ENCODE data around the gene MAD1L1.

The MAD1L1 gene

DNA sequence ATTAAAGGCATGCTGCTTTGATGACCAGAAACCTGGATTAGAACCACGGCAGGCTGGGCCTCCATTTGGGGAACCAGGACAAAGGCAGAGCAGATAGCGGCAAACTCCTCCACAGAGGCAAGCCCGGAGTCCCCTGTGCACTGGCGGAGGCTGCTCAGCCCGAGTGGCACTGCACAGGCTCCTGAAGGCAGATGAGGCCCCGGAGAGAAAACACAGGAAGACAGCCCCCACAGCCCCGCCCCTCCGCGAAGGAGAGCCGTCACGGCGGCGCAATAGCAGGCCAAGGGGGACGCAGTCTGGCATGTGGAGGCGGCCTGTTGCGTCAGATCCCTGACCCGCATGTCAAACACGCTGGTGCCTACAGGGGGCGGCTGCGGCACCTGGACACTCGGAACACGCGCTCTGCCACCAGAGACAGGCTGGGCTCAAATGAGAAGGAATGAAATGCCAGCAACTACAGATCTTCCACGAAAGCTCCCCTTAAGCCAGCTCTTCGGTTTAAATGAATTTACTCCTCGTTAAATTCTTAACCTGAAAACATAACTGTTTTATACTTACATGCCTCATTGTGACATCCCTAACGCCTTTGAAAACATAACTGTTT is 128.5 kb downstream of the MAD1L1 start:
- H3K4me2 ChIP-seq (ENCODE audit: insufficient read depth, low read length): no peak overlapping the region
- no peaks in the 10 kb centered on the region for H3K9me3 ChIP-seq (ENCODE audit: insufficient read depth, low read length, severe bottlenecking)
- no peak overlapping the region for H3K27ac ChIP-seq (ENCODE audit: low read length)
- TF ChIP-seq EZH2 (IDR thresholded peaks at IDR 0.05; ENCODE audit: borderline replicate concordance, low read depth, low read length, severe bottlenecking): no peak
- TF ChIP-seq, protein P1, sequence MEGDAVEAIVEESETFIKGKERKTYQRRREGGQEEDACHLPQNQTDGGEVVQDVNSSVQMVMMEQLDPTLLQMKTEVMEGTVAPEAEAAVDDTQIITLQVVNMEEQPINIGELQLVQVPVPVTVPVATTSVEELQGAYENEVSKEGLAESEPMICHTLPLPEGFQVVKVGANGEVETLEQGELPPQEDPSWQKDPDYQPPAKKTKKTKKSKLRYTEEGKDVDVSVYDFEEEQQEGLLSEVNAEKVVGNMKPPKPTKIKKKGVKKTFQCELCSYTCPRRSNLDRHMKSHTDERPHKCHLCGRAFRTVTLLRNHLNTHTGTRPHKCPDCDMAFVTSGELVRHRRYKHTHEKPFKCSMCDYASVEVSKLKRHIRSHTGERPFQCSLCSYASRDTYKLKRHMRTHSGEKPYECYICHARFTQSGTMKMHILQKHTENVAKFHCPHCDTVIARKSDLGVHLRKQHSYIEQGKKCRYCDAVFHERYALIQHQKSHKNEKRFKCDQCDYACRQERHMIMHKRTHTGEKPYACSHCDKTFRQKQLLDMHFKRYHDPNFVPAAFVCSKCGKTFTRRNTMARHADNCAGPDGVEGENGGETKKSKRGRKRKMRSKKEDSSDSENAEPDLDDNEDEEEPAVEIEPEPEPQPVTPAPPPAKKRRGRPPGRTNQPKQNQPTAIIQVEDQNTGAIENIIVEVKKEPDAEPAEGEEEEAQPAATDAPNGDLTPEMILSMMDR (IDR thresholded peaks at IDR 0.05; ENCODE audit: borderline replicate concordance, extremely low read depth, low read length, poor library complexity, severe bottlenecking): peak; percentile 43
- peaks cover 19% of the 10 kb centered on the region for H3K36me3 ChIP-seq (ENCODE audit: insufficient read depth, low read length)
- no peak for ATAC-seq (ENCODE audit: insufficient read depth, low read depth)
- H3K4me1 ChIP-seq (ENCODE audit: insufficient read depth, low read length): peaks cover 8% of the 10 kb centered on the region
- no peak overlapping the region for H3K9ac ChIP-seq (ENCODE audit: low read depth, low read length)
- peaks cover 4% of the 10 kb centered on the region; the same call in 1 of the 2 replicates for H3K79me2 ChIP-seq (ENCODE audit: insufficient read depth, low read length)
- no peak overlapping the region for H3K4me3 ChIP-seq (ENCODE audit: low read depth in 1 of 2, low read length in 2 of 2)
- DNase-seq: peak; percentile 16
- H4K20me1 ChIP-seq (ENCODE audit: insufficient read depth, low read length): peaks cover 34% of the 10 kb centered on the region
- H3K27me3 ChIP-seq (ENCODE audit: insufficient read depth, low read length, poor library complexity): no peaks in the 10 kb centered on the region
- H2AFZ ChIP-seq (ENCODE audit: low read depth, low read length): no peak overlapping the region

DNA sequence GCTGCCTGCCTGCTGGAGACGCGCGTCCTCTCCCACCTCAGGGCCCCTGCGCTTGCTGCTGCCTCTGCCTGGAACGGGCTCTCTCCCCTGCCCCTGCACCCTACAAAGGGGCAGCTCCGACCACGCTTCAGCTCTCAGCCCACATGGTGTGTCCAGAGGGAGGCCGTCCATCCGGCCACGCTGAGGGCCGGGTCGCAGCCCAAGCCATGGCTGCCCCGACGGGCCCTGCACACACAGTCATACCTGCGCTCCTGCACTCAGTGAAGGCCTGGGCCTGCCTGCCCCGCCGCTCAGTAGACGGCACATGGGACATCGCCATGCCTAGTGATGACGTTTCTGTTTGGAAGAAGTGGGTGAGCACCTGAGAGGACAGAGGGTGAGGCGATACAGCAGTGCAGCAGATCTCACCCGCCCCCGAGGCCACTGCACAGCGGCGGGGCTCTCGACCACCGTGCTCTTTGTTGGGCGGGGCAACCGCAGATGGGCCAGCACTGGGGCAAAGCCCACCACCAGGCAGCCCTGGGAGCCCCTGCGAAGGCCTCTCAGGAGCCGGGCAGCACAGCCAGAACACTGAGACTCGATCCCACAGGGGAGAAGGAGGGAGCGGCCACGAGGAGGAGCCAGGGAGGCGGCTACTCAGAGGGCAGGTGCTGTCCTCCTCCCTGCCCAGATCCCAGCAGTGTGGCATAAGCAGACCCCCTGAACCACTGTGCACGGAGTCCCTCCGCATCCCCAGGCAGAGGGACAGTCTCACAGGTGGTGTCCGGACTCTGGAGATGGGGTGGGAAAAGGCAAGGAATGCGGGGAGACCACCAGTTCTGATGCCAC is 129.5 kb downstream of the MAD1L1 start:
- TF ChIP-seq, protein P1 (IDR thresholded peaks at IDR 0.05; ENCODE audit: borderline replicate concordance, extremely low read depth, low read length, poor library complexity, severe bottlenecking): no peak
- no peak for TF ChIP-seq EZH2 (IDR thresholded peaks at IDR 0.05; ENCODE audit: borderline replicate concordance, low read depth, low read length, severe bottlenecking)
- Histone ChIP-seq H3K4me1 (ENCODE audit: insufficient read depth, low read length) (peaks cover 8% of the 10 kb centered on the region), H4K20me1 (ENCODE audit: insufficient read depth, low read length) (peaks cover 32% of the 10 kb centered on the region), H3K27ac (ENCODE audit: low read length) (peak overlapping the region; percentile 27; the same call in 1 of the 2 replicates), H3K4me2 (ENCODE audit: insufficient read depth, low read length) (no peak overlapping the region), H3K27me3 (ENCODE audit: insufficient read depth, low read length, poor library complexity) (no peaks in the 10 kb centered on the region), H3K79me2 (ENCODE audit: insufficient read depth, low read length) (peaks cover 4% of the 10 kb centered on the region), H3K4me3 (ENCODE audit: low read depth in 1 of 2, low read length in 2 of 2) (no peak overlapping the region), H2AFZ (ENCODE audit: low read depth, low read length) (no peak overlapping the region), H3K36me3 (ENCODE audit: insufficient read depth, low read length) (peaks cover 19% of the 10 kb centered on the region), H3K9ac (ENCODE audit: low read depth, low read length) (no peak overlapping the region), H3K9me3 (ENCODE audit: insufficient read depth, low read length, severe bottlenecking) (no peaks in the 10 kb centered on the region)
- no peak for DNase-seq
- ATAC-seq (ENCODE audit: insufficient read depth, low read depth): no peak

DNA sequence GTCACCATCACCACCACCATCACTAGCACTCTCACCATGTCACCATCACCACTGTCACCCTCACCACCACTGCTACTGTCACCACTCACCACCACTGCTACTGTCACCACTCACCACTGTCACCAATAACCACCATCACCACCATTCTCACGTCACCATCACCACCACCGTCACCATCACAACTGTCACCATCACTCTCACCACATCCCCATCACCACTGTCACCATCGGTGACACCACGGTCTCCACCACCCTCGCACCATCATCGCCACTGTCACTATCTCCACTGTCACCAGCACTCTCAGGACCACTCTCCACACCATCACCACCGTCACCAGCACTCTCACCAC is 130.4 kb downstream of the MAD1L1 start:
- Histone ChIP-seq H3K79me2 (ENCODE audit: insufficient read depth, low read length) (peaks cover 4% of the 10 kb centered on the region), H2AFZ (ENCODE audit: low read depth, low read length) (no peak overlapping the region), H4K20me1 (ENCODE audit: insufficient read depth, low read length) (peaks cover 36% of the 10 kb centered on the region), H3K9me3 (ENCODE audit: insufficient read depth, low read length, severe bottlenecking) (no peaks in the 10 kb centered on the region), H3K27ac (ENCODE audit: low read length) (no peak overlapping the region), H3K27me3 (ENCODE audit: insufficient read depth, low read length, poor library complexity) (no peaks in the 10 kb centered on the region), H3K4me2 (ENCODE audit: insufficient read depth, low read length) (no peak overlapping the region), H3K9ac (ENCODE audit: low read depth, low read length) (no peak overlapping the region), H3K4me1 (ENCODE audit: insufficient read depth, low read length) (peaks cover 8% of the 10 kb centered on the region), H3K4me3 (ENCODE audit: low read depth in 1 of 2, low read length in 2 of 2) (no peak overlapping the region), H3K36me3 (ENCODE audit: insufficient read depth, low read length) (peaks cover 17% of the 10 kb centered on the region)
- ATAC-seq (ENCODE audit: insufficient read depth, low read depth) (no peak), DNase-seq (no peak)
- no peak for TF ChIP-seq EZH2 (IDR thresholded peaks at IDR 0.05; ENCODE audit: borderline replicate concordance, low read depth, low read length, severe bottlenecking)
- TF ChIP-seq, protein P1 (IDR thresholded peaks at IDR 0.05; ENCODE audit: borderline replicate concordance, extremely low read depth, low read length, poor library complexity, severe bottlenecking): no peak

Data from DND-41 (cell line).